Liver (tissue), 9 donors: ENCODE results near the gene TAS1R1. TPM values are rescaled to one million over a fixed set of nuclear protein-coding genes. Genes with fewer than 3 reads are reported as not detected.

Experiments
- DNase-seq: peaks from one replicate; pipeline ENCODE4 v3.0.0-alpha.2; 2017; ENCODE audit warnings: low spot score
- H3K27ac ChIP-seq, 2 donors: one replicate each; pipeline ENCODE4 v1.7.0; 2013; ENCODE audit warnings: inconsistent platforms in 2 of 2, low read length in 2 of 2, control low read depth in 1 of 2, low read depth in 1 of 2, mild to moderate bottlenecking in 1 of 2
- H3K27me3 ChIP-seq, 4 donors: one replicate each; pipeline versions ENCODE4 v1.6.1 to v1.7.0; 2013; ENCODE audit warnings: low read length in 3 of 4, inconsistent platforms in 1 of 4, mild to moderate bottlenecking in 1 of 4, moderate library complexity in 1 of 4; ENCODE audit not compliant: control insufficient read depth in 4 of 4, insufficient read depth in 4 of 4
- H3K36me3 ChIP-seq, 4 donors: one replicate each; pipeline versions ENCODE4 v1.6.1 to v1.7.0; 2013; ENCODE audit warnings: low read length in 3 of 4, mild to moderate bottlenecking in 3 of 4, low read depth in 1 of 4, moderate library complexity in 1 of 4; ENCODE audit not compliant: control insufficient read depth in 4 of 4, insufficient read depth in 3 of 4
- H3K4me1 ChIP-seq, 4 donors: one replicate each; pipeline versions ENCODE4 v1.6.1 to v1.7.0; 2013; ENCODE audit warnings: low read length in 3 of 4, mild to moderate bottlenecking in 3 of 4, moderate library complexity in 1 of 4; ENCODE audit not compliant: control insufficient read depth in 4 of 4, insufficient read depth in 4 of 4
- H3K4me3 ChIP-seq, 3 donors: one replicate each; pipeline versions ENCODE4 v1.6.1 to v1.7.0; 2013; ENCODE audit warnings: low read length in 3 of 3, control low read depth in 1 of 3, low read depth in 1 of 3, mild to moderate bottlenecking in 1 of 3
- H3K9ac ChIP-seq, 2 donors: one replicate each; pipeline ENCODE4 v1.7.0; 2013; ENCODE audit warnings: low read length in 2 of 2, mild to moderate bottlenecking in 2 of 2, moderate library complexity in 2 of 2, control low read depth in 1 of 2, low read depth in 1 of 2
- H3K9me3 ChIP-seq, 4 donors: one replicate each; pipeline versions ENCODE4 v1.6.1 to v1.7.0; 2013; ENCODE audit warnings: low read length in 3 of 4; ENCODE audit not compliant: control insufficient read depth in 4 of 4
- ATF3 ChIP-seq: IDR thresholded peaks from 2 replicates; pipeline ENCODE4 v1.6.1; 2016; ENCODE audit warnings: antibody characterized with exemption
- CTCF ChIP-seq: fragments of 150-350 bp; IDR thresholded peaks from 2 replicates; pipeline ENCODE4 v1.5.1; 2017; ENCODE audit warnings: improper control_type of control experiment, low read depth, low read length; ENCODE audit not compliant: missing input control
- EGR1 ChIP-seq, 2 donors: IDR thresholded peaks; 2 replicates each; pipeline ENCODE4 v1.6.1; 2016 to 2018; ENCODE audit warnings: antibody characterized with exemption in 2 of 2, low read depth in 2 of 2
- FOXA1 ChIP-seq: IDR thresholded peaks from 2 replicates; pipeline ENCODE4 v1.6.1; 2016; ENCODE audit warnings: antibody characterized with exemption
- GABPA ChIP-seq, 2 donors: IDR thresholded peaks in 1 of 2; conservative IDR thresholded peaks in 1 of 2; 2 replicates each; pipeline ENCODE4 v1.6.1; 2016; ENCODE audit warnings: antibody characterized with exemption in 2 of 2, mild to moderate bottlenecking in 1 of 2, moderate library complexity in 1 of 2
- HNF4A ChIP-seq, 2 donors: conservative IDR thresholded peaks; 2 replicates each; pipeline ENCODE4 v1.6.1; 2016; ENCODE audit warnings: antibody characterized with exemption in 2 of 2, mild to moderate bottlenecking in 2 of 2
- HNF4G ChIP-seq: IDR thresholded peaks from 2 replicates; pipeline ENCODE4 v1.6.1; 2016; ENCODE audit warnings: antibody characterized with exemption
- MAX ChIP-seq: IDR thresholded peaks from 2 replicates; pipeline ENCODE4 v1.6.1; 2016; ENCODE audit warnings: antibody characterized with exemption
- NR2F2 ChIP-seq: IDR thresholded peaks from 2 replicates; pipeline ENCODE4 v1.6.1; 2016; ENCODE audit warnings: antibody characterized with exemption
- REST ChIP-seq: IDR thresholded peaks from 2 replicates; pipeline ENCODE4 v1.6.1; 2016; ENCODE audit warnings: antibody characterized with exemption, mild to moderate bottlenecking
- RXRA ChIP-seq, 2 donors: IDR thresholded peaks; 2 replicates each; pipeline ENCODE4 v1.6.1; 2017 to 2018; ENCODE audit warnings: antibody characterized with exemption in 2 of 2, mild to moderate bottlenecking in 1 of 2
- SP1 ChIP-seq: IDR thresholded peaks from 2 replicates; pipeline ENCODE4 v1.6.1; 2018; ENCODE audit warnings: antibody characterized with exemption, mild to moderate bottlenecking
- YY1 ChIP-seq: IDR thresholded peaks from 2 replicates; pipeline ENCODE4 v1.6.1; 2016; ENCODE audit warnings: antibody characterized with exemption, mild to moderate bottlenecking
- ZBTB33 ChIP-seq: IDR thresholded peaks from 2 replicates; pipeline ENCODE4 v1.6.1; 2016; ENCODE audit warnings: antibody characterized with exemption
- WGBS: extraction: QIAGEN DNeasy Blood & Tissue Kit; methylation state at CpG from one replicate; pipeline ENCODE4 v1.1.7; 2013; 5-methylcytosine and 5-hydroxymethylcytosine counted together
- polyA plus RNA-seq, 2 donors: library from polyadenylated mRNA; stranded (reverse) in 1 of 2; unstranded in 1 of 2; fragments of 200-250 nt in 1 of 2; fragments of >200 nt in 1 of 2; fragmentation: Nextera tagmentation in 1 of 2; extraction: Ambion mirVana in 1 of 2; gene quantifications; one replicate each; pipeline versions ENCODE4 v1.2.1 to v1.2.3, GENCODE V29; 2013 to 2015
- total RNA-seq, 2 donors: library from RNA; depleted of rRNA; stranded (reverse); fragments of >200 nt; gene quantifications; one replicate each; pipeline ENCODE4 v1.2.3, GENCODE V29; 2014
- donor health status: healthy.
- donor health status: healthy.
- donor health status: healthy.
- donor health status: healthy.
- donor health status: healthy.

Gene TAS1R1
- total and polyA plus RNA-seq, 4 donors, result not detected

- Histone ChIP-seq H3K9ac (no peak overlapping the region), H3K27me3 (no peaks in the 10 kb centered on the region), H3K4me1 (no peaks in the 10 kb centered on the region), H3K36me3 (no peaks in the 10 kb centered on the region), H3K27ac (no peak overlapping the region), H3K9me3 (no peaks in the 10 kb centered on the region), H3K4me3 (no peak overlapping the region)
- WGBS, result 91% methylated on average over 11 of the region's 11 CpGs
- TF ChIP-seq GABPA (IDR thresholded peaks at IDR 0.05 in 1 of 2, conservative IDR thresholded peaks at IDR 0.05 in 1 of 2), result no peak
- TF ChIP-seq MAX, result no peak
- DNase-seq, result no peak
Observed at GRCh38 chr1:6569033-6569432, 13.9 kb downstream of the TAS1R1 start.

- TF ChIP-seq NR2F2 (no peak), RXRA (IDR thresholded peaks at IDR 0.05) (no peak), REST (no peak), GABPA (IDR thresholded peaks at IDR 0.05 in 1 of 2, conservative IDR thresholded peaks at IDR 0.05 in 1 of 2) (no peak), YY1 (no peak), ZBTB33 (no peak), FOXA1 (no peak), ATF3 (no peak), SP1 (no peak), EGR1 (IDR thresholded peaks at IDR 0.05; ENCODE audit: low read depth in 2 of 2) (no peak), HNF4A (conservative IDR thresholded peaks at IDR 0.05) (no peak), HNF4G (no peak)
- WGBS, result 80% methylated on average over 3 of the region's 3 CpGs
- no peaks in the 10 kb centered on the region for H3K27me3 ChIP-seq
- H3K4me3 ChIP-seq, result no peak overlapping the region
- H3K27ac ChIP-seq, result no peak overlapping the region
- no peak for DNase-seq
- no peaks in the 10 kb centered on the region for H3K36me3 ChIP-seq
- H3K4me1 ChIP-seq, result no peaks in the 10 kb centered on the region
- no peaks in the 10 kb centered on the region for H3K9me3 ChIP-seq
- H3K9ac ChIP-seq, result no peak overlapping the region
Observed at GRCh38 chr1:6570100-6570499, 15.0 kb downstream of the TAS1R1 start.

- H3K9me3 ChIP-seq, result no peaks in the 10 kb centered on the region
- no peaks in the 10 kb centered on the region for H3K27me3 ChIP-seq
- H3K4me1 ChIP-seq, result no peaks in the 10 kb centered on the region
- H3K36me3 ChIP-seq, result no peaks in the 10 kb centered on the region
- no peak for DNase-seq
- TF ChIP-seq MAX (no peak), HNF4A (conservative IDR thresholded peaks at IDR 0.05) (no peak), FOXA1 (no peak), CTCF (no peak), GABPA (IDR thresholded peaks at IDR 0.05 in 1 of 2, conservative IDR thresholded peaks at IDR 0.05 in 1 of 2) (no peak), ATF3 (no peak), REST (no peak), EGR1 (IDR thresholded peaks at IDR 0.05; ENCODE audit: low read depth in 2 of 2) (no peak), SP1 (no peak)
- H3K9ac ChIP-seq, result no peak overlapping the region
- no peak overlapping the region for H3K4me3 ChIP-seq
- WGBS, result 85% methylated on average over 5 of the region's 5 CpGs
- no peak overlapping the region for H3K27ac ChIP-seq
Observed at GRCh38 chr1:6570987-6571386, 15.9 kb downstream of the TAS1R1 start.
